DND-41 (cell line): ENCODE data around the gene LTA4H.

Experiments
- ATAC-seq: fragments of 200-7000 bp; cut with Tn5 transposase; 3 replicates; pipeline ENCODE4 v1.9.1; 2021; ENCODE audit warnings: low read depth; ENCODE audit not compliant: insufficient read depth
- DNase-seq: peaks from one replicate; pipeline ENCODE4 v3.0.0-alpha.2; 2020
- H2AFZ ChIP-seq: 2 replicates; pipeline ENCODE4 v1.6.0; 2012; ENCODE audit warnings: low read depth, low read length
- H3K27ac ChIP-seq: 2 replicates; pipeline ENCODE4 v1.5.1; 2012; ENCODE audit warnings: low read length, inconsistent platforms
- H3K27me3 ChIP-seq: fragments of 200-600 bp; sonication (generic); 2 replicates; pipeline ENCODE4 v1.6.0; 2012; ENCODE audit warnings: low read length, mild to moderate bottlenecking, inconsistent platforms; ENCODE audit not compliant: insufficient read depth, poor library complexity
- H3K36me3 ChIP-seq: 2 replicates; pipeline ENCODE4 v1.5.1; 2012; ENCODE audit warnings: low read length, inconsistent platforms; ENCODE audit not compliant: insufficient read depth
- H3K4me1 ChIP-seq: 2 replicates; pipeline ENCODE4 v1.5.1; 2012; ENCODE audit warnings: mild to moderate bottlenecking, low read length; ENCODE audit not compliant: insufficient read depth
- H3K4me2 ChIP-seq: 2 replicates; pipeline ENCODE4 v1.6.0; 2012; ENCODE audit warnings: mild to moderate bottlenecking, moderate library complexity, low read length, inconsistent platforms; ENCODE audit not compliant: insufficient read depth
- H3K4me3 ChIP-seq, 2 experiments: fragments of 200-600 bp in 1 of 2; shearing (Covaris generic) in 1 of 2; 2 replicates each; pipeline ENCODE4 v1.5.1; 2012 to 2016; ENCODE audit warnings: inconsistent platforms in 2 of 2, low read length in 2 of 2, mild to moderate bottlenecking in 2 of 2, low read depth in 1 of 2, moderate library complexity in 1 of 2
- H3K79me2 ChIP-seq: 2 replicates; pipeline ENCODE4 v1.6.0; 2012; ENCODE audit warnings: low read length, inconsistent platforms; ENCODE audit not compliant: insufficient read depth
- H3K9ac ChIP-seq: 2 replicates; pipeline ENCODE4 v1.6.0; 2012; ENCODE audit warnings: low read depth, mild to moderate bottlenecking, inconsistent platforms, low read length, moderate library complexity
- H3K9me3 ChIP-seq: 2 replicates; pipeline ENCODE4 v1.5.1; 2012; ENCODE audit warnings: low read length, moderate library complexity, mild to moderate bottlenecking, inconsistent platforms; ENCODE audit not compliant: insufficient read depth, severe bottlenecking
- H4K20me1 ChIP-seq: 2 replicates; pipeline ENCODE4 v1.6.0; 2012; ENCODE audit warnings: low read length; ENCODE audit not compliant: insufficient read depth
- CTCF ChIP-seq: IDR thresholded peaks from 2 replicates; pipeline ENCODE4 v1.5.1; 2012; ENCODE audit warnings: borderline replicate concordance, low read length, moderate library complexity, mild to moderate bottlenecking; ENCODE audit not compliant: poor library complexity, severe bottlenecking; ENCODE audit errors: extremely low read depth
- EZH2 ChIP-seq: IDR thresholded peaks from 3 replicates; pipeline ENCODE4 v1.6.1; 2012; ENCODE audit warnings: borderline replicate concordance, low read depth, mild to moderate bottlenecking, moderate library complexity, low read length, inconsistent platforms; ENCODE audit not compliant: severe bottlenecking

Gene LTA4H

GRCh38 chr12:96034621-96035282 is 635 bp downstream of the LTA4H start:
- peak; percentile 20 for ATAC-seq
- peak overlapping the region; percentile 98 for H2AFZ ChIP-seq

GRCh38 chr12:96033549-96034389 is 1.6 kb downstream of the LTA4H start:
- Histone ChIP-seq H4K20me1 (no peaks in the 10 kb centered on the region), H3K36me3 (no peaks in the 10 kb centered on the region; the same call in 1 of the 2 replicates), H3K9ac (peak overlapping the region; percentile 73; the same call in 1 of the 2 replicates), H3K27ac (no peak overlapping the region), H3K4me3 (peak overlapping the region; percentile 69 to 94; a peak in 3 of 4 replicates), H3K27me3 (no peaks in the 10 kb centered on the region), H3K9me3 (no peaks in the 10 kb centered on the region), H3K4me1 (peaks cover 30% of the 10 kb centered on the region), H2AFZ (no peak overlapping the region), H3K79me2 (peaks cover 20% of the 10 kb centered on the region), H3K4me2 (peak overlapping the region; percentile 95)
- TF ChIP-seq CTCF (no peak), EZH2 (no peak)
- ATAC-seq (no peak), DNase-seq (no peak)

More at GRCh38 chr12:96034621-96035282, 635 bp downstream of the LTA4H start:
- peak overlapping the region; percentile 70 for H3K27ac ChIP-seq
- H3K27me3 ChIP-seq, result no peaks in the 10 kb centered on the region
- H3K36me3 ChIP-seq, result no peaks in the 10 kb centered on the region; the same call in 1 of the 2 replicates
- peak; percentile 17 for DNase-seq
- peaks cover 20% of the 10 kb centered on the region for H3K79me2 ChIP-seq
- peaks cover 30% of the 10 kb centered on the region for H3K4me1 ChIP-seq
- peak overlapping the region; percentile 95 for H3K4me2 ChIP-seq
- H3K4me3 ChIP-seq, result peak overlapping the region; percentile 69 to 94
- no peak for TF ChIP-seq CTCF
- H3K9me3 ChIP-seq, result no peaks in the 10 kb centered on the region
- H4K20me1 ChIP-seq, result no peaks in the 10 kb centered on the region
- H3K9ac ChIP-seq, result peak overlapping the region; percentile 73

- no peak overlapping the region for H2AFZ ChIP-seq
- no peaks in the 10 kb centered on the region for H3K9me3 ChIP-seq
- H3K4me1 ChIP-seq, result peaks cover 16% of the 10 kb centered on the region
- DNase-seq, result no peak
- H4K20me1 ChIP-seq, result no peaks in the 10 kb centered on the region
- H3K79me2 ChIP-seq, result peaks cover 14% of the 10 kb centered on the region
- H3K36me3 ChIP-seq, result peaks cover 31% of the 10 kb centered on the region
- H3K9ac ChIP-seq, result no peak overlapping the region
- H3K27ac ChIP-seq, result no peak overlapping the region
- H3K27me3 ChIP-seq, result no peaks in the 10 kb centered on the region
- no peak for ATAC-seq
- H3K4me3 ChIP-seq, result no peak overlapping the region
- no peak for TF ChIP-seq EZH2
- TF ChIP-seq CTCF, result no peak
- H3K4me2 ChIP-seq, result no peak overlapping the region
Measured at GRCh38 chr12:96029826-96030225, 5.6 kb downstream of the LTA4H start.
